Endothelial cell of umbilical vein (primary cell): ENCODE measurements around the gene SEPTIN10. TPM values are rescaled to one million over a fixed set of nuclear protein-coding genes. Genes with fewer than 3 reads are reported as not detected.

ENCODE experiments used
- BruUV-seq: library from RNA; stranded (reverse); fragments of 400-500 nt; replicated peaks from 2 replicates; lab custom pipeline; 2021; lab: Mats Ljungman, UMichigan
- CTCF ChIA-PET: fragments of 300-600, 350-600 bp; sonication (Branson Sonifier 250); formaldehyde crosslinking; loops from one replicate; lab custom pipeline; 2021; ENCODE audit warnings: antibody characterized with exemption, inconsistent platforms; lab: Charles Lee
- POLR2A ChIA-PET: fragments of 300-600, 350-600 bp; sonication (Branson Sonifier 250); formaldehyde crosslinking; loops from one replicate; lab custom pipeline; 2021; ENCODE audit warnings: antibody characterized with exemption, inconsistent platforms; lab: Charles Lee
- DNase-seq: peaks from one replicate; pipeline ENCODE4 v3.0.0-alpha.2; 2011; ENCODE audit warnings: low read depth, low spot score
- FAIRE-seq: peaks from 2 replicates; lab custom pipeline; 2011; peaks lifted over from hg19 to GRCh38; lab: Jason Lieb, UNC
- H2AFZ ChIP-seq: 2 replicates; pipeline ENCODE4 v1.6.0; 2012; ENCODE audit warnings: low read depth, low read length, control low read depth, inconsistent platforms
- H3K27ac ChIP-seq: 2 replicates; pipeline ENCODE4 v1.5.1; 2011; ENCODE audit warnings: low read depth, mild to moderate bottlenecking, control low read depth, low read length, moderate library complexity; ENCODE audit not compliant: insufficient read depth
- H3K27me3 ChIP-seq, 2 experiments: 2 replicates each; pipeline versions ENCODE4 v1.6.0 to v1.6.1; 2011; ENCODE audit warnings: low read length in 2 of 2, mixed read lengths in 1 of 2; ENCODE audit not compliant: control insufficient read depth in 2 of 2, insufficient read depth in 2 of 2
- H3K36me3 ChIP-seq, 2 experiments: 2 replicates in 1 of 2; 3 replicates in 1 of 2; pipeline ENCODE4 v1.5.1; 2011; ENCODE audit warnings: low read length in 2 of 2, mild to moderate bottlenecking in 1 of 2, moderate library complexity in 1 of 2; ENCODE audit not compliant: control insufficient read depth in 2 of 2, insufficient read depth in 2 of 2; ENCODE audit errors: extremely low read depth in 1 of 2
- H3K4me1 ChIP-seq: 3 replicates; pipeline ENCODE4 v1.5.1; 2011; ENCODE audit warnings: mild to moderate bottlenecking, low read length; ENCODE audit not compliant: control insufficient read depth, insufficient read depth; ENCODE audit errors: extremely low read depth
- H3K4me2 ChIP-seq: 2 replicates; pipeline ENCODE4 v1.6.1; 2011; ENCODE audit warnings: low read length, control low read depth, mixed read lengths; ENCODE audit not compliant: insufficient read depth
- H3K4me3 ChIP-seq, 3 experiments: fragments of 200-600 bp in 1 of 3; sonication (generic), shearing (Covaris generic) in 1 of 3; replicated peaks in 1 of 3; 2 replicates each; pipeline ENCODE4 v1.5.1; 2011 to 2016; ENCODE audit warnings: control low read depth in 3 of 3, low read length in 3 of 3, mild to moderate bottlenecking in 2 of 3, inconsistent platforms in 1 of 3, low read depth in 1 of 3, moderate library complexity in 1 of 3; ENCODE audit not compliant: insufficient read depth in 1 of 3
- H3K79me2 ChIP-seq: 2 replicates; pipeline ENCODE4 v1.6.0; 2012; ENCODE audit warnings: low read length, inconsistent platforms; ENCODE audit not compliant: control insufficient read depth, insufficient read depth
- H3K9ac ChIP-seq: replicated peaks from 2 replicates; pipeline ENCODE3; 2011; ENCODE audit warnings: low read length, control low read depth; ENCODE audit not compliant: insufficient read depth; ENCODE audit errors: extremely low read depth
- H3K9me1 ChIP-seq: replicated peaks from 3 replicates; pipeline ENCODE4 v1.6.0; 2011; ENCODE audit warnings: mild to moderate bottlenecking, low read length; ENCODE audit not compliant: control insufficient read depth, insufficient read depth; ENCODE audit errors: extremely low read depth
- H3K9me3 ChIP-seq: replicated peaks from 2 replicates; pipeline ENCODE4 v1.5.1; 2012; ENCODE audit warnings: low read length, inconsistent platforms; ENCODE audit not compliant: control insufficient read depth, insufficient read depth
- H4K20me1 ChIP-seq: replicated peaks from 2 replicates; pipeline ENCODE3; 2011; ENCODE audit warnings: mild to moderate bottlenecking, low read length; ENCODE audit not compliant: control insufficient read depth, insufficient read depth; ENCODE audit errors: extremely low read depth
- CTCF ChIP-seq, 2 donors: IDR thresholded peaks; 1 replicate in 1 of 2; 2 replicates in 1 of 2; pipeline ENCODE4 v1.5.1; 2011; ENCODE audit warnings: low read length in 2 of 2, mild to moderate bottlenecking in 2 of 2, moderate library complexity in 2 of 2, control low read depth in 1 of 2, inconsistent platforms in 1 of 2, low read depth in 1 of 2; ENCODE audit not compliant: insufficient read depth in 1 of 2; ENCODE audit errors: extremely low read depth in 1 of 2
- EZH2 ChIP-seq: IDR thresholded peaks from 2 replicates; pipeline ENCODE4 v1.6.1; 2012; ENCODE audit warnings: borderline replicate concordance, low read depth, mild to moderate bottlenecking, moderate library complexity, low read length, inconsistent platforms; ENCODE audit not compliant: severe bottlenecking
- FOS ChIP-seq: IDR thresholded peaks from 2 replicates; pipeline ENCODE4 v1.6.1; 2011; ENCODE audit warnings: mild to moderate bottlenecking, low read length, moderate library complexity, borderline replicate concordance; ENCODE audit not compliant: insufficient read depth
- GATA2 ChIP-seq: IDR thresholded peaks from 2 replicates; pipeline ENCODE4 v1.7.0; 2011; ENCODE audit warnings: low read depth, mild to moderate bottlenecking, moderate library complexity, mixed read lengths, low read length; ENCODE audit not compliant: insufficient read length, insufficient read depth
- JUN ChIP-seq: IDR thresholded peaks from 2 replicates; pipeline ENCODE4 v1.6.1; 2011; ENCODE audit warnings: borderline replicate concordance, low read depth; ENCODE audit not compliant: insufficient read length, insufficient read depth
- MAX ChIP-seq: IDR thresholded peaks from 2 replicates; pipeline ENCODE4 v1.6.1; 2011; ENCODE audit not compliant: insufficient read depth, insufficient read length
- MYC ChIP-seq: IDR thresholded peaks from one replicate; pipeline ENCODE4 v1.6.1; 2011; ENCODE audit warnings: mild to moderate bottlenecking, low read depth, low read length
- POLR2A ChIP-seq: IDR thresholded peaks from 2 replicates; pipeline ENCODE4 v1.6.1; 2012; ENCODE audit warnings: low read depth, mild to moderate bottlenecking, control low read depth, low read length
- POLR2AphosphoS5 ChIP-seq: IDR thresholded peaks from 2 replicates; pipeline ENCODE4 v1.6.1; 2012; ENCODE audit warnings: low read depth, mild to moderate bottlenecking, control low read depth, low read length, moderate library complexity; ENCODE audit not compliant: insufficient read depth
- dilution Hi-C: fragments of 300-500 bp; cut with MboI; formaldehyde crosslinking; loops from one replicate; pipeline ENCODE4 v1.15.0; 2019; ENCODE audit warnings: low sequenced_read_pairs; ENCODE audit not compliant: extremely low pct_ligation_motif_present
- intact Hi-C: fragments of 100-400 bp; cut with micrococcal nuclease; formaldehyde crosslinking; loops from one replicate; pipeline ENCODE4 v1.10.0; 2022
- polyA plus RNA-seq, 4 experiments: library from polyadenylated mRNA; depleted of rRNA in 3 of 4; stranded (reverse) in 3 of 4; unstranded in 1 of 4; fragments of >200 nt; gene quantifications; 2 replicates each; pipeline versions ENCODE4 v1.2.1 to v1.2.3, GENCODE V29; 2011 to 2012; ENCODE audit warnings: missing spikeins in 1 of 4
- total RNA-seq: library from RNA; stranded (reverse); gene quantifications from 2 replicates; pipeline ENCODE4 v1.2.3, GENCODE V29; 2021

The SEPTIN10 gene
- total and polyA plus RNA-seq, 2 donors (not counting 3 experiments of a cell fraction or from before 2014, with no cell fraction given): 26.1 to 121 TPM

GRCh38 chr2:109517118-109517889 lies 96.5 kb downstream of the SEPTIN10 start:
- no TSS peak for BruUV-seq
- H3K36me3 ChIP-seq: no peaks in the 10 kb centered on the region
- H3K9ac ChIP-seq: no peak overlapping the region
- H4K20me1 ChIP-seq: no peaks in the 10 kb centered on the region
- no peaks in the 10 kb centered on the region for H3K9me1 ChIP-seq
- CTCF ChIA-PET: interaction anchor here (1.0 to 2.6 kb wide), 3 partner anchors 28 to 219 kb away, joined by 4 to 16 read pairs (median 5); no protein-coding TSS in a partner anchor
- no peak overlapping the region for H3K4me2 ChIP-seq
- H3K27me3 ChIP-seq: no peaks in the 10 kb centered on the region
- H3K79me2 ChIP-seq: no peaks in the 10 kb centered on the region
- no peaks in the 10 kb centered on the region for H3K9me3 ChIP-seq
- H2AFZ ChIP-seq: no peak overlapping the region
- no peak overlapping the region for H3K4me3 ChIP-seq
- POLR2A ChIA-PET: no interaction called here
- DNase-seq (no peak), FAIRE-seq (no peak)
- no peaks in the 10 kb centered on the region for H3K4me1 ChIP-seq
- no peak overlapping the region for H3K27ac ChIP-seq
- intact Hi-C loops: loop anchor here (2.0 kb wide), 1 partner anchor 197 kb away; no protein-coding TSS in a partner anchor
- dilution Hi-C loops: no loop called here
- TF ChIP-seq GATA2: no peak
- no peak for TF ChIP-seq MAX
- no peak for TF ChIP-seq CTCF (IDR thresholded peaks at IDR 0.05; ENCODE audit: extremely low read depth in 1 of 2, insufficient read depth in 1 of 2, low read depth in 1 of 2, low read length in 2 of 2)
- TF ChIP-seq FOS: no peak
- no peak for TF ChIP-seq POLR2A
- no peak for TF ChIP-seq POLR2AphosphoS5
- no peak for TF ChIP-seq EZH2
- TF ChIP-seq MYC: no peak
- no peak for TF ChIP-seq JUN
